ENCODE data around the gene RPL10A.

Gene RPL10A

DNA sequence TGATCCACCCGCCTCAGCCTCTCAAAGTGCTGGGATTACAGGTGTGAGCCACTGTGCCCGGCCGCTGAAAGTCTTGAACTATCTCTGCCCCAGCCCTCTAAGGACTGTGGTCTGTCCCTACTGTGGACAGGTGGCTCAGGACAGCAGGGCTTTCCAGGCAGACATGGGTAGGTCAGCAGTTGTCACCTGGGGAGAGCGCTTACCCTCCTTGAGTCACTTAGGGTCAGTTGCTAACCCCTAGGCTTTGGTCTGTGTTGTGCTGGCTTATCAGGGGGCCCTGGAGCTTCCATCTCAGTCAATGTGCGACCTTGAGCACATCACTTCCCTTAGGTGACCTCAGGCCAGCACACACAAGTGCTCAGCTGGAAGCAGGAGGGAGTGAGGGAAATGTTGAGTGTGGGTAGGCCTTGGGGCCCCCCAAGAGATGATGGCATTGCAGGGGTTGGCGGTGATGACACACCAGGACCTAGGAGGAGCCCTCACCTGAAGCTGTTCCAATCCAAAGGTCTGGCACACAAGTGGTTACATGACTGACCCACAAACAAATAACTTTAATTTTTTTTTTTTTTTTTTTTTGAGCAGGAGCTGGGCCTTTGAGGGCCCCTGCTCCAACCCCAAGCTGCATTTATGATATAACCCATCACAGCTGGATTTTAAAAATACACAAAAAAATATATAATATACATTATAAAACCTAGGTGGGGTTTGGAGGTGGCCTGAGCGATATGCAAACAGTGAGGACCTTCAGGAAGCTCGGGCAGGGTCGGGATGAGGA is 5.1 kb downstream of the RPL10A start:
- H3K27me3 ChIP-seq (ENCODE audit: control insufficient read depth, insufficient read depth, low read length) = no peaks in the 10 kb centered on the region
- no peak overlapping the region for H3K4me3 ChIP-seq (ENCODE audit: low read length)
- H3K9ac ChIP-seq (ENCODE audit: low read length) = no peak overlapping the region
- H3K27ac ChIP-seq (ENCODE audit: low read depth, low read length) = no peak overlapping the region
- H3K4me1 ChIP-seq (ENCODE audit: control insufficient read depth, insufficient read depth, low read length) = peaks cover 4% of the 10 kb centered on the region
- peaks cover 17% of the 10 kb centered on the region for H3K36me3 ChIP-seq (ENCODE audit: control insufficient read depth, insufficient read depth, low read length)

DNA sequence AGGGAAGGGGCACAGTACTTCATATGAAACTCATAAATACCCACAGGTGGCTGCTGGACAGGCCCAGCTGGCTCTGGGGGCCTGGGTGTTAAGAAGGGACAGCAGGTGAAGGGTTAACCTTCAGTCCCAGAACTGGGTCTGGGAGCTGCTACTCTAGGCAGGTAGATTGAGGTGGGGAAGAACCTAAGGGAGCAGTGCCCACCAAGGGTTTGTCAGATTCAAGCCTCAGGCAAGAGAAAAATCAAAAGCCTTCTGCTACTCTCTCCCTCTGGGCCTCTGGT is 5.6 kb downstream of the RPL10A start:
- H3K27me3 ChIP-seq (ENCODE audit: control insufficient read depth, insufficient read depth, low read length) = no peaks in the 10 kb centered on the region
- peaks cover 20% of the 10 kb centered on the region for H3K36me3 ChIP-seq (ENCODE audit: control insufficient read depth, insufficient read depth, low read length)
- no peak overlapping the region for H3K4me3 ChIP-seq (ENCODE audit: low read length)
- no peak overlapping the region for H3K9ac ChIP-seq (ENCODE audit: low read length)
- no peak overlapping the region for H3K27ac ChIP-seq (ENCODE audit: low read depth, low read length)
- peaks cover 4% of the 10 kb centered on the region for H3K4me1 ChIP-seq (ENCODE audit: control insufficient read depth, insufficient read depth, low read length)

DNA sequence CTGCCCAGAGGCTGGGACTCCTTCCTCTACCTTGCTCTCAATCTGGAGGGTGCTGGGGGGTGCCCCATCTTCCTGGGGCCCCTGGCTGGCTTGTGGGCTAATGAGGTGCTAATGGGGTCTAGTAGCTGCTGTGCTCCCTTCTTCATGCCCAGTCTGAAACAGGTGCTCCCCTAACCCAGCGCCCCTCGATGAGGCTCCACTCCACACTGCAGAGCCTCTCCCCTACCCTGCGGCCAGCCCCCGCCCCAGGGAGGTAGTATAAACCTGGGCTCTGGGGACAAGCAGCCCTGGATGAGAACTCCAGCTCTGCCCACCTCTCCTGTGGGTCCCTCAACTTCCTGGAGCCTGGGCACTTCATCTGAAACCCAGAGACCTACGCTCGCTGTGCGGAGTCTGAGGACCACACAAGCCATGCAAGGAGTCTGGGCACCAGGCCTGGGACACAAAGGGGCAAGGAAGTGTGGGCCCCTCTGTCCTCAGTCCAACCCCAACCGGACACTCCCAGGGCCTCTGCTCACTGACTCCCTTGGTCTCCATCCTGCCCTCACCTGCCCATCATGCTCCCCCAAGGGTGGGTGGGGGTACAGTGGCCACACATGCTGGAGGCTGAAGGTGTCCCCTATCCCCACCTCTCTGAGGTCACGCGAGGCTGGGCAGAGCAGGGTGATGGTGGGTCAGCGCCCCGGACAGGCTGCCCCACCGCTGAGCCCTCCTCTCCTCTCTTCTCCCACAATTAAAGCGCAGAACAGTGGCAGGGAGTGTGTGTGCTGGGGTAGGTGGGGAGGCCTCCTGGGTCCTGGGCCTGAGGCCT is 6.1 kb downstream of the RPL10A start:
- H3K9ac ChIP-seq (ENCODE audit: low read length) = no peak overlapping the region
- no peak overlapping the region for H3K4me3 ChIP-seq (ENCODE audit: low read length)
- no peak overlapping the region for H3K27ac ChIP-seq (ENCODE audit: low read depth, low read length)
- peaks cover 4% of the 10 kb centered on the region for H3K4me1 ChIP-seq (ENCODE audit: control insufficient read depth, insufficient read depth, low read length)
- peaks cover 23% of the 10 kb centered on the region for H3K36me3 ChIP-seq (ENCODE audit: control insufficient read depth, insufficient read depth, low read length)
- no peaks in the 10 kb centered on the region for H3K27me3 ChIP-seq (ENCODE audit: control insufficient read depth, insufficient read depth, low read length)

DNA sequence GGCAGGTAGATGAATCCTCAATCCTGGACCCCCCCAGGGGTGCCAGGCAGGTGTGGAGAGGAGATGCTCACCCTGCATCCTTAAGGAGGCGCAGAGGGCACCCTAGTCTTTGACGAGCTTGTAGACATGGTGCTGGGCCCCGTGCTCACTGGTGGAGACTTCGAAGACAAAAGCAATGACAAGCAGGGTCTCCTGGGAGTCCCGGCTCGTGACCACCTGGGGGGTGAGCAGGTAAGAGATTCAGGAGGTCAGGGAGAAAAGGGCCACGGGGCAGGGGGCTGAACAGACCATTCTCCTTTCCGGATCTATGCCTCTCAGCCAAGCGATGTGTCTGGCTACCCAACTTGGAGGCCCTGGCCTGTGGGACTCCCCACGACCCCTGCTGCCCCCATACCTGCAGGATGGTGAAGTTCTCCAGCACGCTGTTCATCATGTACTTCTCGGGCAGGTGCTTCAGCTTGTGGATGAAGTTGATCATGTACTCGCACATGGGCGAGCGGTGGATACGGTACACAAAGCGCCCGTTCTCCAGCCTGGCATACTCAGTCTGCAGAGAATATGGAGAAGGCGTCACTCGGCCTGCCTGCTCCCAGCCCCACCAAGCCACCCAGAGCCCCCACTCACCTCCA is 6.9 kb downstream of the RPL10A start:
- Histone ChIP-seq H3K27ac (ENCODE audit: low read depth, low read length) (no peak overlapping the region), H3K4me3 (ENCODE audit: low read length) (no peak overlapping the region), H3K9ac (ENCODE audit: low read length) (no peak overlapping the region), H3K27me3 (ENCODE audit: control insufficient read depth, insufficient read depth, low read length) (no peaks in the 10 kb centered on the region), H3K4me1 (ENCODE audit: control insufficient read depth, insufficient read depth, low read length) (no peaks in the 10 kb centered on the region), H3K36me3 (ENCODE audit: control insufficient read depth, insufficient read depth, low read length) (peaks cover 21% of the 10 kb centered on the region)

DNA sequence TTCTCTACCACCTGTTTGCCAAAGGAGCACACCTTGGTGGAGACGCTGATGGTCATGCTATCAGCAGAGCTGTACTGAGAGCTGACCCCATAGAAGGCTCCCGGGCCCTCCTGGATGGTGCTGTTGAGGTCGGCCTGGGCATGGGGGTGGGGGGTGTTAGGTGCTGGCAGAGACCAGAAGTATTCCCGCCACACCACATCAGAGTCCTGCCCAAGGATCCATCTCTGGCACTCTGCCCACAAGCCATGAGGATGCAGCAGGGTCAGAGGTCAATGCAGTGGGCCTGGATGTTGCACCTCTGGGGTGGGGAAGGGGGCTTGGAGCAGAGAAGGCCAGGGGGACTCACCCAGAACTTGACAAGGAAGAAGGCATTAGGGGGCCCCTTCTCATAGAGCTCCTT is 7.4 kb downstream of the RPL10A start:
- no peak overlapping the region for H3K4me3 ChIP-seq (ENCODE audit: low read length)
- peaks cover 24% of the 10 kb centered on the region for H3K36me3 ChIP-seq (ENCODE audit: control insufficient read depth, insufficient read depth, low read length)
- H3K27ac ChIP-seq (ENCODE audit: low read depth, low read length) = no peak overlapping the region
- H3K4me1 ChIP-seq (ENCODE audit: control insufficient read depth, insufficient read depth, low read length) = no peaks in the 10 kb centered on the region
- no peaks in the 10 kb centered on the region for H3K27me3 ChIP-seq (ENCODE audit: control insufficient read depth, insufficient read depth, low read length)
- H3K9ac ChIP-seq (ENCODE audit: low read length) = no peak overlapping the region

DNA sequence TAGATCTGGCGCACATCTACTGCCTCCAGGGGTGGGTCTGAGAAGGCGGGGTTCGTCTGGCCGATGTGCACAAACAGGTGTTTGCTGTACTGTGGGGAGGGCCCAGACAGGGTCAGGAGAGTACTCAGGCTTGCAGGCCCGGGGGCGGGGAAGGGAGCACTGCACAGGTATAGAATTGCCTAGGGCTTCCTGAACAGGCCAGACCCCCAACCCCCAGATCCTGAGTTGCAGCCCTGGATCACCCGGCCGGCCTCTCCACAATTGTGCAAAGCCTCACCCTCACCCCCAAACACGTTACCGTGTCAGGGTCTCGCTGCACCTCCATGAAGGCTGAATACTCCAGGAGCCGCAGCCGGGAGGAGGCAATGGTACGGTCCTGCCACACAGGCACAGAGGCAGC is 7.8 kb downstream of the RPL10A start:
- Histone ChIP-seq H3K36me3 (ENCODE audit: control insufficient read depth, insufficient read depth, low read length) (peaks cover 25% of the 10 kb centered on the region), H3K27ac (ENCODE audit: low read depth, low read length) (no peak overlapping the region), H3K9ac (ENCODE audit: low read length) (no peak overlapping the region), H3K4me1 (ENCODE audit: control insufficient read depth, insufficient read depth, low read length) (no peaks in the 10 kb centered on the region), H3K4me3 (ENCODE audit: low read length) (no peak overlapping the region), H3K27me3 (ENCODE audit: control insufficient read depth, insufficient read depth, low read length) (no peaks in the 10 kb centered on the region)

DNA sequence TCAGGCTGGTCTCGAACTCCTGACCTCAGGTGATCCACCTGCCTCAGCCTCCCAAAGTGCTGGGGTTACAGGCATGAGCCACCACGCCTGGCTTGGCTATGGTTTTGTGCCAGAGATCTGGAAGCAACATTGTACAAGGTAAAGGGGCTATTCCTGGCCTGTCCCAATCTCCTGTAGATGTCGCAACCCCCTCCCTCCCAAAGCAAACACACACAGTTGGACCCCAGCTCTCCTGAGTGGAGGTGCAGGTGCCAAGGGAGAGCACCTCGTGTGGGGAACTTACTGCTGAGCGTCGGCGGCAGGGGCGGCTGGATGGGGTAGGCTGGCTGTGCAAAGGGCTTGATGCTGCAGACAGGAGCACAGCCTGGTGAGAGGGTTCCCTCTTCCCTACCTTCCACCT is 8.8 kb downstream of the RPL10A start:
- Histone ChIP-seq H3K4me1 (ENCODE audit: control insufficient read depth, insufficient read depth, low read length) (no peaks in the 10 kb centered on the region), H3K4me3 (ENCODE audit: low read length) (no peak overlapping the region), H3K27me3 (ENCODE audit: control insufficient read depth, insufficient read depth, low read length) (no peaks in the 10 kb centered on the region), H3K36me3 (ENCODE audit: control insufficient read depth, insufficient read depth, low read length) (peaks cover 25% of the 10 kb centered on the region), H3K9ac (ENCODE audit: low read length) (no peak overlapping the region), H3K27ac (ENCODE audit: low read depth, low read length) (no peak overlapping the region)

DNA sequence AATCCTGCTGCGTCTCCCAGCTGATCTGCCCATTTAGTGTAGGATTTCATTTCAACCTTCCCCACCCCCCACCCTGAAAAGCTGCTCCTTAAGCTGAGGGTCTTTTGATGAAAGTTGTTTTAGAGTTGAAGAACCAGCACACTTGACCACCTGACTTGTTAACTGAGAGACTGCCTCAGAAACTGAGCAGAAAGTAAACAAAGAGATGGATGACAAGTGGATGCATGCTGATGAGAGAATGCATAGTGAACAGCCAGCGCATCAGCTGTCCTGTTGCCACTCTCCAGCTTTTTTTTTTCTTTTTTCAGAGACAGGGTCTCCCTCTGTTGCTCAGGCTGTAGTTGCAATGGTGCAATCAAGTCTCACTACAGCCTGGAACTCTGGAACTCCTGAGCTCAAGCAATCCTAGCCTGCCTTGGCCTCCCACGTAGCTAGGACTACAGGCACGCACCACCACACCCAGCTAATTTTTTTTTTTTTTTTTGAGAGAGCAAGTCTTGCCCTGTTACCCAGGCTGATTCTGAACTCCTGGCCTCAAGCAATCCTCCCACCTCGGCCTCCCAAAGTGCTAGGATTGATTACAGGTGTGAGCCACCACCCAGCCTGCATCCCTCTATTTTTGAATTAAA is 9.5 kb downstream of the RPL10A start:
- Histone ChIP-seq H3K27ac (ENCODE audit: low read depth, low read length) (no peak overlapping the region), H3K4me3 (ENCODE audit: low read length) (no peak overlapping the region), H3K27me3 (ENCODE audit: control insufficient read depth, insufficient read depth, low read length) (no peaks in the 10 kb centered on the region), H3K4me1 (ENCODE audit: control insufficient read depth, insufficient read depth, low read length) (no peaks in the 10 kb centered on the region), H3K36me3 (ENCODE audit: control insufficient read depth, insufficient read depth, low read length) (peaks cover 23% of the 10 kb centered on the region), H3K9ac (ENCODE audit: low read length) (no peak overlapping the region)

DNA sequence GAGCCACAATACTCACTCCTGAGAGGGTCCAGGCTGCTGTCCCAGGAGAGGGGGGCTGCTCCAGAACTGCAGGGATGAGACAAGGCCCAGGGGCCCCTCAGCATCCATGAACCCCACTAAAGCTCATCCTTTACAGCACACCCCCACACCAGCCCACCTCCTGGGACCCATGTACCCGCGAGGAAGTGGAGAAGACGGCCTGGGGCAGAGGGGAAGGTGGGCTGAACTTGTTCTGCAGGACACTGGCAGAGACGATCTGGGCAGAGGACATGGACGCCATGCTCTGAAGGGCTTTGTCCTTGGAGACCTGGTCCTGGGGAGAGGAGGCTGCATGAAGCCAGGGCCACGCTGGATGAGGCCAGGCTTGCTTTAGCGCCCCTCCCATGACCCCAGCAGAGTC is 10.1 kb downstream of the RPL10A start:
- Histone ChIP-seq H3K36me3 (ENCODE audit: control insufficient read depth, insufficient read depth, low read length) (peaks cover 25% of the 10 kb centered on the region), H3K4me3 (ENCODE audit: low read length) (no peak overlapping the region), H3K27ac (ENCODE audit: low read depth, low read length) (no peak overlapping the region)

DNA sequence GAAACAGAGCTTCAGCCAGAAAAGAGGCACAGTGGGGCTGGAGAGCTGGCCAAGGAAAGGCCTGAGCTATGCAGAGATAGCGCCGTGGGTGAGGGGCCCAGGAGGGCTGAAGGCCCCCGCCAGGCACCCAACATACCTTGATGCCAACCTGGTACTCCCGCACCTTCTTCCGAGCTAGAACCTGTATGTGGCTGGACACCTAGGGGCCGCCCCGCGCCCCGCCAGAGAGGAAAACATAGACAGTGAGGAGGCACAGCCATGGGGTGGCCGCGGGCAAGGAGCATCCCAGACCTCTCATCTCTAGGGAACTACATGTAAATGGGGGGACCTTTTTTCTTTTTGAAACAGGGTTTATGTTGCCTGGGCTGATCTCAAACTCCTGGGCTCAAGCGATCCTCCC is 12.0 kb downstream of the RPL10A start:
- Histone ChIP-seq H3K9ac (ENCODE audit: low read length) (no peak overlapping the region), H3K36me3 (ENCODE audit: control insufficient read depth, insufficient read depth, low read length) (peaks cover 16% of the 10 kb centered on the region), H3K27ac (ENCODE audit: low read depth, low read length) (no peak overlapping the region), H3K27me3 (ENCODE audit: control insufficient read depth, insufficient read depth, low read length) (no peaks in the 10 kb centered on the region), H3K4me3 (ENCODE audit: low read length) (no peak overlapping the region), H3K4me1 (ENCODE audit: control insufficient read depth, insufficient read depth, low read length) (peaks cover 3% of the 10 kb centered on the region)

More for the DNA sequence above, 10.1 kb downstream of the RPL10A start:
- Histone ChIP-seq H3K9ac (ENCODE audit: low read length) (no peak overlapping the region), H3K27me3 (ENCODE audit: control insufficient read depth, insufficient read depth, low read length) (no peaks in the 10 kb centered on the region), H3K4me1 (ENCODE audit: control insufficient read depth, insufficient read depth, low read length) (no peaks in the 10 kb centered on the region)

DNA sequence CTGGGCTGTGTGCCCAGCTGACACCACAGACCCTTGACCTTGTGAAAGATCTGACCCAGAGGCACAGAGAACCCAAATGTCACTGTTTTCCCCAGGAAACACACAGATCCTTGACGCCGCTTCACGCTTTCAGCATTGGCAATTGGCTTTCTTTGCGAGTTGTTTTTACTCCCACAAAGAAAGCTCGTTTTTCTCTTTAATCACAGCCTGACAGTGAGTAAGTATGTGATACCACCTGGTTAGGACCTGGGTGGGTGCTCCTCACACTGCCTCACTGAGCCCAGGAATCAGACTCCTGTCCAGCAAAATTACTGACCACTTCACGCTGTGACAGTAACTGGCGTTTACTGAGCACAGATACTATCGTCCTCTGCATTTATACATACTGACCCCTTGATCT is 13.0 kb downstream of the RPL10A start:
- peaks cover 12% of the 10 kb centered on the region for H3K4me1 ChIP-seq (ENCODE audit: control insufficient read depth, insufficient read depth, low read length)
- no peak overlapping the region for H3K27ac ChIP-seq (ENCODE audit: low read depth, low read length)
- H3K9ac ChIP-seq (ENCODE audit: low read length) = no peak overlapping the region
- H3K27me3 ChIP-seq (ENCODE audit: control insufficient read depth, insufficient read depth, low read length) = no peaks in the 10 kb centered on the region
- peaks cover 16% of the 10 kb centered on the region for H3K36me3 ChIP-seq (ENCODE audit: control insufficient read depth, insufficient read depth, low read length)
- H3K4me3 ChIP-seq (ENCODE audit: low read length) = no peak overlapping the region

DNA sequence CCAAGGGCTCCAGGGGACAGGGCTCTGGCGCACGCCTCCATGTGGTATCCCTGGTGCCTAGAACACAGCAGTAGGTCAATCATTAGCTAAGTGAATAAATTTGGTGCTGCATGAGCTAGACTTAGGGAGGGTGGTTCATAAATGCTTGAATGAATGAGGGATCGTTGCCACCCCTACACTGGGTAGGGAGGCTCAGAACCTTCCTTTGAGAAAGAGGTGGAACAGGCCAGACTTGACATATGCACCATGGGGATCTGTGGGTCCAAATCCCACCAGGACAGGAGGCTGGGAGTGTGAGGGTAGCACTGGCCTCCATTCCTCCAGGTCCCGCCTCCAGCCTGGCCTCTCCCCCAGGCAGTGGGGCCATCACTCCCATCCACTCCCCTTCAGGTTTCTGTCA is 14.9 kb downstream of the RPL10A start:
- Histone ChIP-seq H3K27ac (ENCODE audit: low read depth, low read length) (peak overlapping the region; percentile 43), H3K27me3 (ENCODE audit: control insufficient read depth, insufficient read depth, low read length) (no peaks in the 10 kb centered on the region), H3K4me3 (ENCODE audit: low read length) (no peak overlapping the region), H3K36me3 (ENCODE audit: control insufficient read depth, insufficient read depth, low read length) (peaks cover 16% of the 10 kb centered on the region), H3K4me1 (ENCODE audit: control insufficient read depth, insufficient read depth, low read length) (peaks cover 29% of the 10 kb centered on the region), H3K9ac (ENCODE audit: low read length) (no peak overlapping the region)

Data from rectal smooth muscle tissue (tissue), 1 donor.